Spinal cord (tissue), 10 donors: ENCODE data around the gene ADAR. TPM values are rescaled to one million over a fixed set of nuclear protein-coding genes. Genes with fewer than 3 reads are reported as not detected.

Source experiments
- DNase-seq, 6 donors: peaks; one replicate each; pipeline versions ENCODE4 v3.0.0 to v3.0.0-alpha.2; 2013 to 2015; ENCODE audit warnings: low spot score in 6 of 6, low read depth in 4 of 6
- H3K27ac ChIP-seq: one replicate; pipeline ENCODE4 v1.5.1; 2013; ENCODE audit warnings: low read depth, low read length, control low read depth
- H3K27me3 ChIP-seq: one replicate; pipeline ENCODE4 v1.6.1; 2013; ENCODE audit warnings: low read length; ENCODE audit not compliant: control insufficient read depth, insufficient read depth
- H3K36me3 ChIP-seq: one replicate; pipeline ENCODE4 v1.6.1; 2013; ENCODE audit warnings: low read length; ENCODE audit not compliant: control insufficient read depth, insufficient read depth
- H3K4me1 ChIP-seq: one replicate; pipeline ENCODE4 v1.6.1; 2013; ENCODE audit warnings: low read length; ENCODE audit not compliant: control insufficient read depth, insufficient read depth
- H3K4me3 ChIP-seq: one replicate; pipeline ENCODE4 v1.5.1; 2013; ENCODE audit warnings: low read depth, low read length, control low read depth
- H3K9me3 ChIP-seq: one replicate; pipeline ENCODE4 v1.6.1; 2013; ENCODE audit warnings: low read length; ENCODE audit not compliant: control insufficient read depth, insufficient read depth
- WGBS: methylation state at CpG from one replicate; pipeline ENCODE4 v1.1.5; 2013; ENCODE audit warnings: missing lambda C conversion rate; ENCODE audit not compliant: insufficient coverage; 5-methylcytosine and 5-hydroxymethylcytosine counted together
- polyA plus RNA-seq, 2 donors: library from polyadenylated mRNA; unstranded; fragments of 120-200 nt; gene quantifications; one replicate each; pipeline ENCODE4 v1.2.1, GENCODE V29; 2013; ENCODE audit not compliant: insufficient read length in 2 of 2
- total RNA-seq, 2 donors: library from RNA; depleted of rRNA in 1 of 2; stranded (reverse); fragments of 120-200 nt in 1 of 2; fragments of >200 nt in 1 of 2; gene quantifications; one replicate each; pipeline versions ENCODE4 v1.2.3 to v1.2.4, GENCODE V29; 2013 to 2014
- donor health status: healthy.

The ADAR gene
- total and polyA plus RNA-seq, 4 donors, result 106 to 131 (median 119) TPM

GRCh38 chr1:154567386-154568156 lies 40.4 kb downstream of the ADAR start, which contains the start of gene CHRNB2:
Gene CHRNB2, plus strand, starts transcription at chr1:154567778. Its CDS starts 267 bp downstream, at chr1:154568045.
- no peaks in the 10 kb centered on the region for H3K9me3 ChIP-seq
- DNase-seq, result peak in 5 of 6 donors; percentile 43 to 95 (median 64)

GRCh38 chr1:154565876-154566275 lies 42.1 kb downstream of the ADAR start:
- peaks cover 5% of the 10 kb centered on the region for H3K27me3 ChIP-seq
- H3K9me3 ChIP-seq, result no peaks in the 10 kb centered on the region
- no peak overlapping the region for H3K27ac ChIP-seq
- no peak for DNase-seq
- WGBS, result no CpG with 5 or more reads among the region's 6 CpGs
- H3K4me3 ChIP-seq, result no peak overlapping the region
- H3K4me1 ChIP-seq, result peaks cover 20% of the 10 kb centered on the region
- peaks cover 15% of the 10 kb centered on the region for H3K36me3 ChIP-seq

More at GRCh38 chr1:154567386-154568156, 40.4 kb downstream of the ADAR start, which contains the start of gene CHRNB2:
- H3K4me1 ChIP-seq, result peaks cover 24% of the 10 kb centered on the region
- H3K27ac ChIP-seq, result no peak within 1 kb of the TSS
- peaks cover 5% of the 10 kb centered on the region for H3K27me3 ChIP-seq
- H3K36me3 ChIP-seq, result peaks cover 32% of the 10 kb centered on the region
- peak within 1 kb of the TSS; percentile 45 for H3K4me3 ChIP-seq
- under 1% methylated on average over 48 of the region's 53 CpGs for whole genome bisulfite sequencing

GRCh38 chr1:154559466-154560044 lies 48.4 kb downstream of the ADAR start:
- peak; percentile 86 to 98 (median 91) for DNase-seq
- WGBS, result 3% methylated on average over 12 of the region's 13 CpGs
- Histone ChIP-seq H3K4me3 (peak overlapping the region; percentile 68), H3K27ac (peak overlapping the region; percentile 96), H3K4me1 (peaks cover 22% of the 10 kb centered on the region), H3K27me3 (no peaks in the 10 kb centered on the region), H3K9me3 (no peaks in the 10 kb centered on the region), H3K36me3 (peaks cover 13% of the 10 kb centered on the region)

DNA sequence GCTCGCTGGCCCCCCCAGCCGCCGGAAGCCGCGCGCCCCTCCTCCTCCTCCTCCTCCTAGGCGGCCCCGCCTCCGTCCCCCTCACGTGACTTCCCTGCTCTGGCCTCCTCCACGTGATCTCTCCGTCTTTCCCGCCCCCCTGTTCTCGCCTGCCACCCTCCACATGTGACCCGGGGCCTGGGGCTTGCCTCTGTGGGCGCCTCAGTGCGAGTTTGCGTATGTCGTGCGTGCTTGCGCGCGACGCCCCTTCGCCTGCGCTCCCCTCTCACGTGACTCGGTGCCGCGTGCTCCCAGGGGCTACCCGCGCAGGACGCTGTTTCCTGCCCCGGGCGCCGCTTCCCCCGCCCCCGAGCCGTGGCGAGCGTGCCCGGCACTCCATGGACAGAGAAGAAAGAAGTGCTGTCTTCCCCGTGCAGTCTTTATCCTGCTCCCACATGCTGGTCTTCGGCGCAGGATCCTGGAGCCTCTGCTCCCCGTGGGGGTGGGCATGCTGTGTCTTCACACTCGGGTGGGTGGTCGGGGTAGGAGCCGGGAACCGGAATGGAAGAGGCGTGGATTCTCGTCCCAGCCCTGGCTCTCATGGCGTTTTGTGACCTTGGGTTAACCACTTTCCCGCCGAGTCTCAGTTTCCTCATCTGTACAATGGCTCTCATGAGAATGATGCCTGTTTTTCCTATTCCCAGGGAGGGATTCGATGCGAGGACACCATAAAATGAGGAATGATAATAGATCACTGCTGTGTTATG lies 49.1 kb downstream of the ADAR start:
- peak overlapping the region; percentile 68 for H3K4me3 ChIP-seq
- H3K27me3 ChIP-seq, result no peaks in the 10 kb centered on the region
- no peaks in the 10 kb centered on the region for H3K9me3 ChIP-seq
- H3K36me3 ChIP-seq, result peaks cover 17% of the 10 kb centered on the region
- peaks cover 22% of the 10 kb centered on the region for H3K4me1 ChIP-seq
- 0% methylated on average over 54 of the region's 57 CpGs for WGBS
- peak; percentile 91 to 100 (median 98) for DNase-seq
- H3K27ac ChIP-seq, result peak overlapping the region; percentile 96

DNA sequence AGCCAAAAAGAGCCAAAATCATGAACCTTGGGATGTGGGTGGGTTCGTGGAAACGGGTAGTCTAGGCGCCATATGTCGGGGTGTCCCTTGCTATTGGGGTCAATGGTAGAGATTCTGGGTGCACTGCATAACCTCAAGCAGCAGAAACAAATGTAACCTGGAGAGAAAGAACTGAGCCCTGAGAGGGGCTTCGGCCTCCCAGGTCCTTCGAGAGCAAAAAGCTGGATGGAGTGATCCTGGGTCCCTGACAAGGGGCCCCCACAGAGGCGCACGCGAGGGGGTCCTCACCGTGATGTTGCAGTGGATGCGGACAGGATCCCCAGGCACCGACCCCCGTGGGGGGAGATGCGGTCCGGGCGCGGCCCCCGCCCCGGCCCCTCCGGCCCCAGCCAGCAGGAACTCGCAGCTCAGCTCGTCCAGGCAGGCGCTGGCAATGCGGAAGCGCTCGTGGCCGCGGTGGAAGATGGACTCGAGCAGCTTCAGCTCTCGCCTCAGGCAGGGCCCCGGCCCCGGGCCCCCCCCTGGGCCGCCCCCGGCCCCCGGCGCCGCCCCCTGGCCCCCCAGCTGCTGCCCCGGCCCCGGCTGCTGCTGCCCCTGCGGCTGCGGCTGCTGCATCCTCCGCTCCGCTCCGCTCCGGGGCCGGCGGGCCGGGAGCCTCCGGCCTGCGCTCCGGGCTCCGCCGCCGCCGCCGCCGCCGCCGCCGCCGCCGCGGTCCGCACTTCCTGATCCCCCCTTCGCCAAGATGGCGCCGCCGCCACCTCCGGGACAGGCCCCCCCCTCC lies 49.9 kb downstream of the ADAR start, which contains the start of gene UBE2Q1:
UBE2Q1 (minus strand) TSS at position 724 of the 781 bp plus-strand sequence; CDS start at position 615, 109 bp downstream.
- peak in 2 of 6 donors; percentile 22 to 43 for DNase-seq
- H3K9me3 ChIP-seq, result no peaks in the 10 kb centered on the region
- peaks cover 23% of the 10 kb centered on the region for H3K36me3 ChIP-seq
- H3K4me3 ChIP-seq, result peak within 1 kb of the TSS; percentile 68
- under 1% methylated on average over 66 of the region's 69 CpGs for WGBS
- no peaks in the 10 kb centered on the region for H3K27me3 ChIP-seq
- H3K4me1 ChIP-seq, result peaks cover 22% of the 10 kb centered on the region
- peak within 1 kb of the TSS; percentile 96 for H3K27ac ChIP-seq

DNA sequence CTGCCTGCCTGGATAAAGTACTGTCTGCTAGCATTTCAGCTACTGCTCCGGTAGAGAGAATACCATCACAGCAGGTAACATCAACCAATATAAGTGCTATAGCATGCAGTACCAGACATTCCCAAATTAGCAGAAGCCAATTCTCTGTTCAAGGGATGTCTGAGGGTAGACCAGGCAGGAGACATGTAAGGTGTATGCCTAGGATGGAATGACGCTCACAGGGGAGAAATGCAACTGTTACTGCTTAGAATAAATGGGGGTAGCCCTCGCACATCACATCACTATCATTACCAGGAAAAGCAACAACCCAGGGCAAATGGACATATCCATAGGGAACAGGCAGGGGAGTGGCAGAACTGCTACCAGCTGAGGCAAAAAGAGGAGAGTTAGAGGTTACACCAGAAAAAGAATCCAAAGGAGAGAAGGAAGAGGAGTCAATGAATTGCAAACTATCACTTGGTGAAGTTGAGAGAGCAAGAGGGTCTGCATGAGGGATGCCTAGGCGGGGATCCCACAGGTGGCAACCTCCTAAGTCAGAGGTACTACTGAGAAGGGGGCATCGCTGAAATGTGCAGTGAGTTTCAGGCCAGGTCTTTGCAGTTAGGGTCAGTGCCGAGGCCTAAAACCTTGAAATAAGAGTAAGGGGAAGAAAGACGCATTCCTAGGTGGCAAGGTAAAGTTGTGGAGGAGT lies 50.6 kb downstream of the ADAR start:
- Histone ChIP-seq H3K27me3 (no peaks in the 10 kb centered on the region), H3K9me3 (no peaks in the 10 kb centered on the region), H3K27ac (no peak overlapping the region), H3K4me3 (peak overlapping the region; percentile 64), H3K36me3 (peaks cover 31% of the 10 kb centered on the region), H3K4me1 (peaks cover 22% of the 10 kb centered on the region)
- no peak for DNase-seq
- WGBS, result 15% methylated on average over 5 of the region's 7 CpGs

DNA sequence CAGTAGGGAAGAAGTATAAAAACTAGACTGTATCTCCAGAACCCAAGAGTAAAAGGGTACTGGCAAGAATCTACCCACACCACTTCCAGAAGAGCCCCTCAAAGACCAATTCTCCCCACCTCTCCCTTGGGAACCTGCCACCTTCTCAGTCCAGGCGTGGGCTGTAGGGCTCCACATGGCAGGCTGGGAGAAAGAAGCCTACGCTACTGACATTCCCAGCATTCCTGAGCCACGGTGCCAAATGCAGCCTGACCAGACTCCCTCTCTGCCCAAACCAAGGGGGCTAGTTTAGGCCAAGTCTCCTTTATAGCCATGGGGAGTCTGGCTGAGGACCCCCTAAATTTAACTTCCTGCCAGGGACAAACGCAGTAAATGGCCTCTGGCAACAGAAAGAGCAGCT lies 51.6 kb downstream of the ADAR start:
- DNase-seq, result no peak
- 14% methylated on average over 3 of the region's 4 CpGs for WGBS
- Histone ChIP-seq H3K27ac (no peak overlapping the region), H3K4me3 (no peak overlapping the region), H3K27me3 (no peaks in the 10 kb centered on the region), H3K4me1 (peaks cover 22% of the 10 kb centered on the region), H3K36me3 (peaks cover 40% of the 10 kb centered on the region), H3K9me3 (no peaks in the 10 kb centered on the region)

DNA sequence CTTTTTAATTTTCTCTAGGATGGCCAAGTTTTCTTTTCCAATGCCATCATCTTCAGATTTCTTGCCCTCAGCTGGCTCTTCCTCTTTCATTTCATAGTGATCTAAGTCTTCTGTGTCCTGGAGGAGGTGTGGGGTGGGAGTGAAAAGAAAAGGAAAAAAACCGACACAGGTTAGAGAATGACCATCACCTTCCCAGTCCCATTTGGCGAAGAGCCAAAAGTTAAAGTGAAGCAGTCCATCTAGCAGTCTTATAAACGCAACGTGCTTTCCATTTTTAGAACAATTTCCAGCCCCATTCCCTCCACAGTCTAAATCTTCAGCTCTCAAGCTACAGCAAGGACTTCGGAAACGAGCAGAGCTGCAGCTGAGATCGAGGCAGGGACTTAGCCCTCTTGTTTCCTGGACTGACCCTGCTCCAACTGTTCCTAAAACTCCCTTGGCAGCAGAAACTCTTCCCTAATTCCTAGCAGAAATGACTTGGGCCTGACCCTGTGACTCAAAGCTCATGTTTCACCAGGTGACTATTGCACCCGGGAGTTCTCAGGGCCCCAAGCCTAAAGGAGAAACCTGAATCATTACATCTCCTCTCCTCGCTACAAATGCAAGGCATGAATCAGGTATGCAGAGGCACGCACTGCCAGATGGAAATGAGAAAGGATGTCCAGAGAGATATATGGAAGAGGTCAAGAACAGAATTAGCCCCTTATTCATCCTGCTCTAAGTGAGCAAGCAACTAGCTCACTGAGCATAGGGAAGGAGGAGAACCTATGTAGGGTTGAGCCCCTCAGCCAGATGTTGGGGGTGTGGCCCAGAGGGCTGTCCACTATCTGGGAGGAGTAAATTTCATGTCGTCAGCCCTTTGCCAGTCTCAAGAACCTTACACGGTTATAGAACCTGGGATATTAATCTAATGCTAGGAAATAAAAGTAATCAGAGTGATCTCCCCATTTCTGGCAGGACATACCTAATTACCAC lies 54.6 kb downstream of the ADAR start:
- no peaks in the 10 kb centered on the region for H3K27me3 ChIP-seq
- 95% methylated on average over 6 of the region's 12 CpGs for WGBS
- H3K4me3 ChIP-seq, result no peak overlapping the region
- no peak for DNase-seq
- no peak overlapping the region for H3K27ac ChIP-seq
- H3K9me3 ChIP-seq, result no peaks in the 10 kb centered on the region
- peaks cover 62% of the 10 kb centered on the region for H3K36me3 ChIP-seq
- H3K4me1 ChIP-seq, result peaks cover 13% of the 10 kb centered on the region
